Dedifferentiated amniotic fluid mesenchymal stem cell (primary cell): ENCODE results near the gene ABCA7.

ENCODE experiments used
- DNase-seq: peaks from one replicate; pipeline ENCODE4 v3.0.0-alpha.2; 2016; ENCODE audit errors: extremely low spot score

The ABCA7 gene

GRCh38 chr19:1070931-1071791, 31.3 kb downstream of the ABCA7 start:
- no peak for DNase-seq

DNA sequence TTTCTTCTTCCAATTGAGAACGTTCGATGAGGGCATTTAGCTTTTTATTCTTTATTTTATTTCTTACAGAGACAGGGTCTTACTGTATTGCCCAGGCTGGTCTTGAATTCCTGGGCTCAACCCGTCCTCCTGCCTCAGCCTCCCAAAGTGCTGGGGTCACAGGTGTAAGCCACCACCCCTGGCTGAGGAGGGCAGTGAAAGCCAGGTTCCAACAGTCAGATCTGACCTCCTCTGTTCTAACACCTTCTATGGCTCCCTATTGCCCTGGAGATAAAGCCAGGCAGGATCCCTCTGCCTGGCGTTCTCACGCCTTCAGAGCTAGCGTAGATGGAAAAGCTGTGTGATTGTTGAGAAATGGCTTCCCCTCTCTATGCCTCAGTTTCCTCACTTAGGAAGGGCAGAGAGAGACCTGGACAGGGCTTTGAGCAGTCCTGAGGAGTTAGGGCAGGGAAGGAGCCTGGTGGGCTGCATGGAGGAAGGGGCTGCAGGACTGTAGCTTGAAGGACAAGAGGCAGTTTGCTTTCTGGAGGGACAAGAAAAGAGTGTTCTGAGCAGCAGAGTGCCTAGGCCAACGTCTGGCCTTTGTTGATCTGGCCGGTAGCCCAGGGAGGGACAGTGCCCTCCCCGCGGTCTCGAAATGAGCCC, 32.6 kb downstream of the ABCA7 start:
- no peak for DNase-seq

DNA sequence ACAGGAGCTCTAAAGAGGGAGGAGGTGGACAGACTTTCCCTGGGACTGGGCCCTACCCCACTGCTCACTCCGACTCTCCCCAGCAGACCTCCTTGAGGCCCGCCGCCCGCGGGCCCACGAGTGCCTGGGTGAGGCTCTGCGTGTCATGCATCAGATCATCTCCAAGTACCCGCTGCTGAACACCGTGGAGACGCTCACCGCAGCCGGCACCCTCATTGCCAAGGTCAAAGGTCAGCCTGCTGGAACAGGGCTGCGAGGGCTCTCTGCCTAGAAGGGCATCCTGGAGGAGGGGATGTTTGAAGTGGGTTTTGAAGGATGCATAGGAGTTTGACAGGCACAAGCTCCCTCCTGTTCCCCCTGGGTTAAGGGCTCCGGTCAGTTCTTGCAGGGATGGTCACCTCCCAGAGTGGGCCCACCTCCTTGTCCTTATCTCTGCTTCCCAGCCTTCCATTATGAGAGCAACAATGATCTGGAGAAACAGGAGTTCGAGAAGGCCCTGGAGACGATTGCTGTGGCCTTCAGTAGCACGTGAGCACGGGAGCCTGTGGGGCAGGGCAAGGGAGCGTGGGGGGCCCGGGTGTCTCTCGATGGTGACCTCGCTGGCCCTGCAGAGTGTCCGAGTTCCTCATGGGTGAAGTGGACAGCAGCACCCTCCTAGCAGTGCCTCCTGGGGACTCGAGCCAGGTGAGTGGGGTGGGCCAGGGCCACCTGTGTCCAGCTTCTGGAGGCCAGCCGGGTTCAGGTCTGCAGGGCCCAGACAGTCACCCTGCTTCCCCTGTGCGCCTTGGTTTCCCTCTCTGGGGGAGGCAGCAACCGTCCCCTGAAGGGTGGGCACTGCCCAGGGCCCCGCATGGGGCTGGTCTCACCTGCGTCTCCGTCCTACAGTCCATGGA, 33.4 kb downstream of the ABCA7 start:
- no peak for DNase-seq

- DNase-seq, result no peak
Measured at GRCh38 chr19:1073956-1074517, 34.1 kb downstream of the ABCA7 start.

DNA sequence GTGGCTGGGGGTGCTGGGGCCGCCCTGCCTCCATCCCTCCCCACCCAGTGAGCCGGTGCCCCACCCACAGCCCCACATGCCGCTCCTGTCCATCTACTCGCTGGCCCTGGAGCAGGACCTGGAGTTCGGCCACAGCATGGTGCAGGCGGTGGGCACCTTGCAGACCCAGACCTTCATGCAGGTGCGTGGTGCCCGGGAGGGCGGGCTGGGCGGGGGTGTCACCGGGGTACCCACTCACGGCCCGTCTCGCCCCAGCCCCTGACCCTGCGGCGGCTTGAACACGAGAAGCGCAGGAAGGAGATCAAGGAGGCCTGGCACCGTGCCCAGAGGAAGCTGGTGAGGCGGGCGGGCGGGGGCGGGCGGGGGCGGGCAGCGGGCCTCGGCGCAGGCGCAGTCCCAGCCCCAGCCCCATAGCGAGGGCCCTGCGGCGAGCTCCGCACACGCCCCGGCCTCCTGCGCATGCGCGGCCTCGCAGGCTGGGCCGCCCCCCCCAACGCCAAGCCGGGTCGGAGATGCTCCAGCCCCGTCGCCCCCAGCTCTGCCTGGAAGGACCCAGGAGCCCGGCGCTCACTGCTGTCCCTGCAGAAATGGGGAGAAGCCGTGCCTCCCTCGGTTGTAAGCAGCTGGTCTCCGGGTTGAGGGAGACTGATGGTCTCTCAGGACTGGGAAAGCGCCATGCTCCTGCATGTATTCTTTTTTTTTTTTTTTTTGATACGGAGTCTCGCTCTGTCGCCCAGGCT, 34.8 kb downstream of the ABCA7 start:
- DNase-seq, result no peak

- DNase-seq, result no peak
Measured at GRCh38 chr19:1076046-1076386, 36.1 kb downstream of the ABCA7 start.

- no peak for DNase-seq
Measured at GRCh38 chr19:1076951-1077350, 37.0 kb downstream of the ABCA7 start.

- DNase-seq, result no peak
Measured at GRCh38 chr19:1079566-1080111, 39.7 kb downstream of the ABCA7 start.

DNA sequence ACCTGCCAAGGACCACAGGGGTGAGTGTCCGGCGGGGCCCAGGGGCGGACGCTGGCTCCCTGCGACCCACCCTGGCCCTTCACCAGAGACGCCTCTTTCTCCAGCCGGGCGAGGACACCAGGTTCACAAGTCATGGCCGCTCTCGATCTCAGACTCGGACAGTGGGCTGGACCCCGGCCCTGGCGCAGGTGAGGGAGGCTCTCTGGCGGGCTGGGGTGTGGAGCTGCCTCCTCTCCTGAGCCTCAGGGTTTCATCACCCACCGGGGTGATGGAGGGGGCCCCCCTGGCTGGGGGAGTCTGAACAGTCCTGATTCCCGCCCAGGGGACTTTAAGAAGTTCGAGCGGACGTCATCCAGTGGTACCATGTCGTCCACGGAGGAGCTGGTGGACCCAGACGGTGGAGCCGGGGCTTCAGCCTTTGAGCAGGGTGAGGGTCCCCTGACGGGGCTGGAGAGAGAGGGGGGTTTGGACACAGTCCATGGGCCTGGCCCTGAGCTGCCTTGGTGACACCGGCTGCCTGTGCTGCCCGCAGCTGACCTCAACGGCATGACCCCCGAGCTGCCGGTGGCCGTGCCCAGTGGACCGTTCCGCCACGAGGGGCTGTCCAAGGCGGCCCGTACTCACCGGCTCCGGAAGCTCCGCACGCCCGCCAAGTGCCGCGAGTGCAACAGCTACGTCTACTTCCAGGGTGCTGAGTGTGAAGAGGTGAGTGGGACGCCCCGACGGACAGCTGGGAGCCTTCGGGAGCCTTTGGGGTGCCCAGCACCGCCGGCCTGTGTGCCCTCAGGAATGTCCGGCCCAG, 40.7 kb downstream of the ABCA7 start:
- DNase-seq, result no peak

DNA sequence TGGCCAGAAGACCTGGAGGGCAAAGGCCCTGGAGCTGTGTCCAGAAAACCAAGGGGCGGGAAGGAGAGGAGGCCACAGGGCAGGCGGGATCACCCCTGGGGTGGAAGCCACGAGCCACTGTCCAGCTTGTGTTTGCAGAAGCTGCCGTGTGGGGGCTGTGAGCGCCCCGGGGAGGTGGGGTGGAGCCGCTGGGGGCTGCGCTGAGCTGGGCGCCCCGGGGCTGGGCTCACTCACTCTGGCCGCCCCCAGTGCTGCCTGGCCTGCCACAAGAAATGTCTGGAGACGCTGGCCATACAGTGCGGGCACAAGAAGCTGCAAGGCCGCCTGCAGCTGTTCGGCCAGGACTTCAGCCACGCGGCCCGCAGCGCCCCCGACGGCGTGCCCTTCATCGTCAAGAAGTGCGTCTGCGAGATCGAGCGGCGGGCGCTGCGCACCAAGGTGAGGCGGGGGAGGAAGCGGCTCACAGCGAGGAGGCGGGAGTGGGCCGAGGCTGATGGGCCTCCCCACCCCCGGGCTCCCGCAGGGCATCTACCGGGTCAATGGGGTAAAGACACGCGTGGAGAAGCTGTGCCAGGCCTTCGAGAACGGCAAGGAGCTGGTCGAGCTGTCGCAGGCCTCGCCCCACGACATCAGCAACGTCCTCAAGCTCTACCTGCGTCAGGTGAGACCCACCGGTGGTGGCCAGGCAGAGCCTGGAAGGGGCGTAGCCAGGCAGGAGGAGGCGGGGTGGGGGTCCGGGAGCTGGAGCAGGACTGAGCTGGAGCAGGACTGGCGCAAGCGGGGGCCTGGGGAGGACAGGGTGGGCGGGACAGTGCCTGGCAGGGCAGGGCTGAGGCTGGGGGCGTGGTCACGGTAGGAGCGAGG, 41.6 kb downstream of the ABCA7 start:
- no peak for DNase-seq

GRCh38 chr19:1082165-1082927, 42.4 kb downstream of the ABCA7 start:
- no peak for DNase-seq

DNA sequence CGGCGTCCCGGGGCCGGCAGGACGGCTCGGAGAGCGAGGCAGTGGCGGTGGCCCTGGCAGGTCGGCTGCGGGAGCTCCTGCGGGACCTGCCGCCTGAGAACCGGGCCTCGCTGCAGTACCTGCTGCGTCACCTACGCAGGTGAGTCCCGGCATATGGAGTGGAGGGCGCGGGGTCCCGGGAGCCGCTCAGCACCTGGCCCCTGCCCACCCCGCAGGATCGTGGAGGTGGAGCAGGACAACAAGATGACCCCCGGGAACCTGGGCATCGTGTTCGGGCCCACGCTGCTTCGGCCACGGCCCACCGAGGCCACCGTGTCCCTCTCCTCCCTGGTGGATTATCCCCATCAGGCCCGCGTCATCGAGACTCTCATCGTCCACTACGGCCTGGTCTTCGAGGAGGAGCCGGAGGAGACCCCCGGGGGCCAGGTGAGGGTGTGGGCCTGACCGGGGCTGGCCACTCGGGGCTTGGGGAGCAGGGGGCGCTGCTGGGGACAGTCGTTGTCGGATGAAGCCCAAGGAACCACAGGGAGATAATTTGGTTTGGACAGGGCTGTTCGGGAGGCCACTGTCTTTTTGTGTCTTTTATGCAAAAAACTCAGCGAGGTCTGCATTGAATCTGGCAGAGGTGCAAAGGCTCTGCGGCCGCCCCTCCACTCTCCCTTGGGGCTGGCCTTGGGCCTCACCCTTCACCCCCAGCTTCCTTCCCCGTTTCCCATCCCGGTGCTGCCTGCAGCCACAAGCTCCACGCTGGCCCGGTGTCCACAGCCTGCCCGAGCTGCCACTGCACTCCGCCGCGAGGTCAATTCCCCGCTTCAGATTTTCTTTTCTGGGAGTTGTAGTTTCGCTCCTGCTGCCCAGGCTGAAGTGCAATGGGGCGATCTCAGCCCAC, 43.3 kb downstream of the ABCA7 start:
- DNase-seq, result no peak

DNA sequence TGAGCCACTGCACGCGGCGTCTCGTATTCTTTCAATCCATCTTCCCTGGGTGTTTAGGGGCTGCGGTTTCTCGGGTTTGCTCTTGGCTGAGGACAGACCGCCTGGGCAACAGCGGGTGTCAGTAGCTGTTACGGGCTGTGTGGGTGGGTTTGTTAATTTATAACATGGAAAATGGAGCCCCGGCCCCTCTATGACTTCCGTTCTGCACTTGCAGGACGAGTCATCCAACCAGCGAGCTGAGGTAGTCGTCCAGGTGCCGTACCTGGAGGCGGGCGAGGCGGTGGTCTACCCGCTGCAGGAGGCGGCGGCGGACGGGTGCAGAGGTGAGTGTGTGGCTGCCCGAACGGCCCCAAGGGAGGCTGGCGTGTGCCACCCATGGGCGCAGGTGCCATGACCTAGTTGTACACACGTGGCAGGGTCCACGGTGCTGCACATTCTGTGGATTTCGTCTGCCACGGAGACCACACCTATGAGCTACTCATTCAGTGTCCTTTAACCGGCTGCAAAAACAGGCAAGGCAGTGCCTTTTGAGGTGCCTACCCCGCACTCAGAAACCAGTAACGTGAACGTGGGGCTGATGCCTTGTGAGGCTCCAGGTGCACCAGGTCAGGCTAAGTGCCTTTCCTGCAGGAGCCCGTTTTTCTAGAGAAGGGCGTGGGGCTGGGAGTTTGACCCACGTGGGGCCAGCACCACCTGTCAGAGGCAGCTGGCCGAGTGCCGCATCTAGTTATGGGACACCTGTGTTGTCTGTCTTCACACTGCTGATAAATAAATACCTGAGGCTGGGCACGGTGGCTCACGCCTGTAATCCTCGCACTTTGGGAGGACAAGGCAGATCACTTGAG, 44.3 kb downstream of the ABCA7 start:
- no peak for DNase-seq

- no peak for DNase-seq
Measured at GRCh38 chr19:1085053-1085658, 45.2 kb downstream of the ABCA7 start.

DNA sequence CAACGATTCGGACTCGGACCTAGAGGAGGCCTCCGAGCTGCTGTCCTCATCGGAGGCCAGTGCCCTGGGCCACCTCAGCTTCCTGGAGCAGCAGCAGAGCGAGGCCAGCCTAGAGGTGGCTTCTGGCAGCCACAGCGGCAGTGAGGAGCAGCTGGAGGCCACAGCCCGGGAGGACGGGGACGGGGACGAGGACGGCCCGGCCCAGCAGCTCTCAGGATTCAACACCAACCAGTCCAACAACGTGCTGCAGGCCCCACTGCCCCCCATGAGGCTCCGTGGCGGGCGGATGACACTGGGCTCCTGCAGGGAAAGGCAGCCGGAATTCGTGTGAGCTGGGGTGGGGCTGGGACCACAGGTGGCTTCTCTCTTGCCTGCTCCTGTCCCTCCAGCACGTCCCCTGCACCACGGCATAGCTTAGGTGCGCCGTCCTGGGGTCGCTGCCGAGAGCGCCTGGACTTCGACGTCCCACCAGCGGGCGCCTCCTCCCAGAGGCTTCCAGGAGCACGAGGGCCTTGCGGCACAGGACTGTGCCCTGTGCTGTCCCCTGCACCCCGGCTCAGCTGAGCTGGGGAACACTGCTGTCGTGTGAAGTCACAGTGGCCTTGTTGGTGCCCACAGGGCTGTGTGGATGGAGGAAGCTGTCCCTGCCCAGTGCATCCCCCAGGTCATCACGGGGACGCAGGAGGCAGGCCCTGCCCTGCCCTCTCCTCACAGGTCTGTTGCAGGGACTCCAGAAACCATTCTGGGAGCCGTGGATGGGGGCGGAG, 46.0 kb downstream of the ABCA7 start:
- no peak for DNase-seq
